HG02870 (cell line): Measurements from ENCODE around the gene HOXD1.

Experiments used
- ATAC-seq: cut with Tn5 transposase; IDR thresholded peaks from one replicate; pipeline ENCODE4 v1.9.1; 2021; ENCODE audit warnings: mild to moderate bottlenecking, moderate library complexity; ENCODE audit not compliant: unreplicated experiment

Gene HOXD1

DNA sequence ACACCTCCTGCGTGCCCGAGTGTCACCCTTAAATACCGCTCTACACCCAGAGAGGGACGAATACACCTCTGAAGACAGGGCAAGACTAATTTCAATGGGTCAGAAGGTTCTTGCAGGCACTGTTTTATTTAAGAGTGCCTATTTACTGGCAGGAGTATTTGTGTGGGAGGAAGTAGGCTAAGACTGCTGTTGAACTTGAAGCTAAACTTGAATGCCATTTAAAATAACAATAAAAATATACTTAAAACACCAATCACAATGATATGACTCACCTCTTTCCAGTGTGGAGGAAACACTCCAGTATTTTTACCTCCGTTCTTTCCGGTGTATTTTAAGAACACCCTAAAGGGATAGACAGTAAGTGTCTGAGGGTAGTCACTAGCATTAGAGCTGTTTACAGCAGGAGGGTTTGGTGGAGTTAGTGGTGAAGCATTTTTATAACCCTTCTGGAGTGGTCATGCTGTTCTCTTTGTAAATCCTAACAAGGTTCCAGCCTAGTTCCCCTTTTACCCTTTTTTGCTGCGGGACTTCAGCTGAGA, 9.6 kb upstream of the HOXD1 start:
- ATAC-seq, result no peak

DNA sequence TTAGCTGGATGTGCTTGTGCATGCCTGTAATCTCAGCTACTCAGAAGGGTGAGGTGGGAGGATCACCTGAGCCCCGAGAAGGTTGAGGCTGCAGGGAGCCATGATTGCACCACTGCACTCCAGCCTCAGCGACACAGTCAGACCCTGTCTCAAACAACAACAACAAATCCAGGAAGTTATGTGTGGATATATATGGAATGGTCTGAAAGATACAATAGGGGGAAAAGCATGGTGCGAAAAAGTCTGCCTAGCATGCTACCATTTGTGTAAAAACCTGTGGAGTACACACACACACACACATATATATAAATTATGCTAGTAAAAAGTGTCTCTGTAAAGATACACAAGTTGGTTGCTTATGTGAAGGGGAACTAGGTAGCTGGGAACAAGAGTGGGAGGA, 6.9 kb upstream of the HOXD1 start:
- no peak for ATAC-seq

DNA sequence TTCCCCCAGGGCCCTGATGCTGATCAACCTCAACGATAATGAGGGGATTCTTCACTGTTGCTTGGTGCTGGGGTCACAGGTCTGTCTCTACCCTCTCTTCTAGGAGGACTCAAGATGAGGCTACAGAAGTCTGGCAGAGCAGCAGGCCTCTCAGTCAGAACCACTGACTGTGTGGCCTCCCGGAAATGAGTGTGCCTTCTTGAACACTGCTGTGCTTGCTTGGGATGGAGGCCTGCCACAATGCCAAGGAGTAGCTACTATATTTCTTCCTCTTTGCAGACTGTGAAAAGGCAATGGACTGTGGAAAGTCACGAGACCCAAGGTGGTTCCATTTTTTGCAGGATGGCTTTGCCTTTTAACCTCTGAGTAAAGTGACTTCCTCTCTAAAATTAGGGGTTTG, 5.8 kb upstream of the HOXD1 start:
- no peak for ATAC-seq

DNA sequence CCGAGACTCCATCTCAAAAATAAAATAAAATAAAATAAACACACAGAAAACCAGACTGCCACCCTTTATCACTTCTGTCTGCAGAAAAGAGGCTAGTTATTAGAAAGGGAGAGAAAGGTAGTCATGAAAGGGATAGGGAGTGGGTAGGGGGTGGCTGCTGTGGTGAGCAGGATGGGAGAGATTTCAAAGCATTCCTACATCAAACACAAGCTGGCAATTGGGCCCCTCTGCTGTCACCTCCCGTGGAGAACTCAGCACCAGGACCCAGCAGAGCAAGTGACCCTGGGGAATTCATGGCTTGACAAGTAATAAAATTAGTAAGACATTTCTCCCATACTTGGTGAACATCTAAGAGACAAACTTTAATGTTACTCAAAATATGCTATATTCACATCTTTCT, 3.7 kb upstream of the HOXD1 start:
- ATAC-seq, result no peak

DNA sequence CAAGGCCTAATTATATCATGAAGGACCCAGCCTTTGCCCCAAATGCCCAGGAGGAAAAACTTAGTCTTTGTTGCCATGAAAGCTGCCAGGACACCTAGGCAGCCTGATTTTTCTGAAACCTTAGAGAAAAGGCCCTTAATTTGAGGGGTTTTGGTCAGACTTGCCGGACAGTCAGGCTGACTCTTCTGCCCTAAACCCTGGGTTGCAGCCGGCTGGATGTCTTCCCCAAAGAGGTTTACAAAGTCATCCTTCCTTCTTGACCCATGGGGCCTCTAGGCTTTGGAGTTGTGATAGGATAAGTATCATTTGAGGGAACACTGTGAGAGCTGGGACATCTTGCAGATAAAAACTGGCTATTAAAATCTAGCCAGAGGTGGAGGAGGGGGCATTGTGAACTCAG, 2.4 kb upstream of the HOXD1 start:
- ATAC-seq, result no peak

DNA sequence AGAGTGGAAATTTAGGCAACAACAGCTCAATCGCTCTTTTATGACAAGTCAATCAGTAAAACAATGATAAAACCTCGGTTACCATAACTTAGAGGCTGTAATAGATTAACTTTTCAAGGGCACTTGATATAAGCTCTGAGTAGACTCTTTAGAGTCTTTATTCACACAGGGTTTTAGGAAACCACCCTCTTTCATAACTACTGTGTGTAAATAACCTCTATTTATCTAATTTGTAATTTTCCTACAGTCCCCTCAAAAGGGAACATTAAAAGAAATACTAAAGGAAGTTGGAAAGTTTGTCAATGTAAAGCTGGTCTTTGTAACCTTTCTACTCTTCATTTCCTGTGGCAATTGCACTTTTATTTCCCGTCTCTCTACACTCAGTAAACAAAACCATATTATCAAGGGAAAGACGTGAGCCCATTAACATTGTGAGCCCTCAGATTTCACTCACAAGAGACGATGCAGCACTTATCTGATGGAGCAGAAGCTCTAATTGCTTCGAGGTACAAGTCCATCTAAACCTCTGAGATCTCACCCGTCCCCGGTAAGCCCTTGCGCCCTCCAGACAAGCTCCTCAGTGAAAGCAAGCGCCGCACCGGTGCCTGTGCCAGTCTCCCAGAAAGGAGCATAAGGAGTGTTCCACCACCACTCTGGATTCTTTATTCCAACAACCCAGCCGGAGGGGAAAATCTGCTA, 1.1 kb upstream of the HOXD1 start:
- ATAC-seq, result no peak

DNA sequence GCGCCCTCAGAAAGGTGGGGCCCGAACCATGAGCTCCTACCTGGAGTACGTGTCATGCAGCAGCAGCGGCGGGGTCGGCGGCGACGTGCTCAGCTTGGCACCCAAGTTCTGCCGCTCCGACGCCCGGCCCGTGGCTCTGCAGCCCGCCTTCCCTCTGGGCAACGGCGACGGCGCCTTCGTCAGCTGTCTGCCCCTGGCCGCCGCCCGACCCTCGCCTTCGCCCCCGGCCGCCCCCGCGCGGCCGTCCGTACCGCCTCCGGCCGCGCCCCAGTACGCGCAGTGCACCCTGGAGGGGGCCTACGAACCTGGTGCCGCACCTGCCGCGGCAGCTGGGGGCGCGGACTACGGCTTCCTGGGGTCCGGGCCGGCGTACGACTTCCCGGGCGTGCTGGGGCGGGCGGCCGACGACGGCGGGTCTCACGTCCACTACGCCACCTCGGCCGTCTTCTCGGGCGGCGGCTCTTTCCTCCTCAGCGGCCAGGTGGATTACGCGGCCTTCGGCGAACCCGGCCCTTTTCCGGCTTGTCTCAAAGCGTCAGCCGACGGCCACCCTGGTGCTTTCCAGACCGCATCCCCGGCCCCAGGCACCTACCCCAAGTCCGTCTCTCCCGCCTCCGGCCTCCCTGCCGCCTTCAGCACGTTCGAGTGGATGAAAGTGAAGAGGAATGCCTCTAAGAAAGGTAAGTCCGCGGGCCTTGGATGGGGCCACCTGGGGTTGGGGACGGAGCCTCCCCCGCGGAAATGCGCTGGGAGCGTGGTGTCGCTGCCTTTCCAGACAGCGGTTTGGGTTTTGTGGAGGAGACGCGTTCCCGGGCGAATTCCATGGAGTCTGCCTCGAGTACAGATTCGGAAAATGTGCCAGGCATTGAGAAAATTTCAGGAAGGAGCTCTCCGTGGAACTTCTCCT, 559 bp downstream of the HOXD1 start:
- no peak for ATAC-seq

DNA sequence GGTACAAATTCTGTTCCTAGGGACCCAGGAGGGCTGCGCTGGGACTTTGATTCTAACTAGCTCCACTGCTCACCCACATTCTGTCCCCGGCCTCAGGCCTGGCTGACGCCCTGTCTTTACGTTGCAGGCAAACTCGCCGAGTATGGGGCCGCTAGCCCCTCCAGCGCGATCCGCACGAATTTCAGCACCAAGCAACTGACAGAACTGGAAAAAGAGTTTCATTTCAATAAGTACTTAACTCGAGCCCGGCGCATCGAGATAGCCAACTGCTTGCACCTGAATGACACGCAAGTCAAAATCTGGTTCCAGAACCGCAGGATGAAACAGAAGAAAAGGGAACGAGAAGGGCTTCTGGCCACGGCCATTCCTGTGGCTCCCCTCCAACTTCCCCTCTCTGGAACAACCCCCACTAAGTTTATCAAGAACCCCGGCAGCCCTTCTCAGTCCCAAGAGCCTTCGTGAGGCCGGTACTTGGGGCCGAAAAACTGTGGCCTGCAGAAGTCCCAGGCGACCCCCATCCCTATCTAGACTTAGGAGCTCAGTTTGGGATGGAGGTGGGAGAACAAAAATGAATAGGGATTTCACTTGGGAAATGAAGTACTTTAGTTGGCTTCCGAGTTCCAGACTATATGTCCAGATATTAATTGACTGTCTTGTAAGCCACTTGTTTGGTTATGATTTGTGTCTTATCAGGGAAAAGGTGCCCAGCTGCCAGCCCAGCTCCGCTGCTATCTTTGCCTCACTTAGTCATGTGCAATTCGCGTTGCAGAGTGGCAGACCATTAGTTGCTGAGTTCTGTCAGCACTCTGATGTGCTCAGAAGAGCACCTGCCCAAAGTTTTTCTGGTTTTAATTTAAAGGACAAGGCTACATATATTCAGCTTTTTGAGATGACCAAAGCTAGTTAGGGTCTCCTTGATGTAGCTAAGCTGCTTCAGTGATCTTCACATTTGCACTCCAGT, 1.5 kb downstream of the HOXD1 start:
- no peak for ATAC-seq

DNA sequence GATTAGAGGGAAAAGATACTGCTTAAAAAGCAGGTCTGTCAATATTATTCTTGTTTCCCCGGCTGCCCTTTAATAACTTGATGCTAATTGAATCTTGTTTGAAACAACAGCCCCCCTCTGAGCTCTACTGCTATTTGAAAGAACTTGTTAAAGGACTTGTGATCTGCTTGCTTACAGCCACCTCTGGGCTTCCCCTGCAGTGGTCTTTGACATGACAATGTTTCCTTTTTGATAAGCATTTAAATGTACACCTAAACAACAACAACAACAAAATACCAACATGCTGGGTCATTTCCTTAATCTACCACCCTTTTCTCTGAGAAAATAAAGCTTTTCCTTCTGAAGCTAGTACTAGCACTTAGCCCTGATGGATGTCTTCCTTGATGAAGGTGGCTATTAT, 3.9 kb downstream of the HOXD1 start:
- ATAC-seq, result no peak

DNA sequence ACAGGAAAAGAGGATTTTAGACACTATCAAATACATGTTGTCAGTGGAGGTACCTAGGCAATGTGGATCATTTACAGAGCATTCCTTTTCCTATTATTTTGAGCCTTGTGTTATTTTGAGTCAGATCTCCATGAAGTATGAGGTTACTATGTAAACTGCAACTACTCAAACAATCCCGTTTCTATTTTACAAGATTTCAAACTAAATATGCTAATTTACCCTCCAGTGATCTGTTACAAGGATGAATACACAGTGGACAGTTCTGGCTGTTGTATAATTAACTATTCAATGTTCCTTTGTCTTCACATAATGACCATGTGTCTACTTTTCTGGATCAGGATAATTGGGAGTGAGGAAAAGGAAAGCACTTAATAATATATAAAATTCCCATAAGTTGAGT, 4.6 kb downstream of the HOXD1 start:
- ATAC-seq, result no peak

DNA sequence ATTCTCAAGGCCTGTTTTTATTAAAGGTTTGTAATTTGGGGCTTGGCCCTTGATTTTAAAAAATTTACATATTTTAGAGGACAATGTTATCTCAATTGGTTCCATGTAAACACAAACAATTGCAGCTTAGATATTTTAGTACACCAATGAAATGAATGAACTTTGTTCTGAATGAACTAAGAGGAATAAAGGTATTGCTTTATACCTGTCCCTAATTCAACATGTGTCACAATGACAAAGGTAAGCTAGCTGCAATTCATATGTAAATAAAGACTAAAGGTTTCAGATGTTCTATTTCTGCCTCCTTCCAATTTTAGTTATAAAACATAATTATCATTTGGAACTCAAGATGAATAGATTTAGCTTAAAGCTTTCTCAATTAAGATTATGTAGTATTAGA, 11.4 kb downstream of the HOXD1 start:
- no peak for ATAC-seq

DNA sequence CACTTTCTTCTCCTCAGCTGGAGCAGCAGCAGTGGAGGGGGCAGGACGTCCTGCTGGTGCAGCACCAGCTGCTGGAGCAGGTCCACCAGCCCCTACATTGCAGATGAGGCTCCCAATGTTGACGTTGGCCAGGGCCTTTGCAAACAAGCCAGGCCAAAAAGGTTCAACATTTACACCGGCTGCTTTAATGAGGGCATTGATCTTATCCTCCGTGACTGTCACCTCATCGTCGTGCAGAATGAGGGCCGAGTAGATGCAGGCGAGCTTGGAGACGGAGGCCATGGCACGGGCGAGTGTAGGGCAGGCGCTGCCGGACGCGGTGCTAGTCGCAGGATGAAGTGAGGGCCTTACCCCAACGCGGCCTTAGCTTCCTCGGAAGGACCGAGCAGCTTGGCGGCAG, 12.5 kb downstream of the HOXD1 start:
- ATAC-seq, result no peak

DNA sequence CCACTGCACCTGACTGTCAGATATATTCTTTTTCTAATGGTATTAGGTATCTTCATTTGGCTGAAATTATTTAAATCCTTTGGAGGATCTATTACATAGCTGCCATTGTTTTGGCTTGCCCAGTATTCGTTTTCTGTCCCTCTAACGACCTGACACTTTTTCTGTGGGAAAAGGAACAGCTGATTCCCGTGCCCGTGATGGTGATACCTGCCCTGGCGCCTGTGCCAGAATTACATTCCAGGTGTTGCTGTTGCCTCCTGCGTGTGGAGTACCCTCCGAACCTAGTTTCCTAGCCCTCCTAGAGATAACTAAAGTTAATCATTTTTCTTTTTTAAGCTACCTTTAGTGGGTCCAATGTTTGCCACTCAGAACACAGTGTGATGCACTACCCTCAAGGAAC, 14.0 kb downstream of the HOXD1 start:
- no peak for ATAC-seq

DNA sequence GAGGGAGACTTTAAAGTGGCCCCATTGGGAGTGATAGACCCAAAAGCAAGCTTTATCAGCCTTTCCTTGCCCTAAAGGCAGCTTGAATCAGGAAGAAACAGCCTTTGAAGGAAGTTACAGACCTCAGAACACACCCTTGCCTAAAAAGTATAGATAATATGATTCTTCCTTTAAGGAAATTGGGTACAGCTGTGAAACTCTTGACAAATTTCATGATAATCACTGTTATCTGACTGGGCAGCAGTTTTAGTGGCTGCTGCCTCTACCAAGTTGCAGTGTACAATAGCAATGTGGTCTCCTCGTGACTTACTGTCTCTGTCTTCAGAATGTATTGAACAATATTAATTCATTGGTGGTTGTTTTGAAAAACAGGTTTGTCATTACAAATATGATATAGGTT, 16.7 kb downstream of the HOXD1 start:
- ATAC-seq, result no peak

DNA sequence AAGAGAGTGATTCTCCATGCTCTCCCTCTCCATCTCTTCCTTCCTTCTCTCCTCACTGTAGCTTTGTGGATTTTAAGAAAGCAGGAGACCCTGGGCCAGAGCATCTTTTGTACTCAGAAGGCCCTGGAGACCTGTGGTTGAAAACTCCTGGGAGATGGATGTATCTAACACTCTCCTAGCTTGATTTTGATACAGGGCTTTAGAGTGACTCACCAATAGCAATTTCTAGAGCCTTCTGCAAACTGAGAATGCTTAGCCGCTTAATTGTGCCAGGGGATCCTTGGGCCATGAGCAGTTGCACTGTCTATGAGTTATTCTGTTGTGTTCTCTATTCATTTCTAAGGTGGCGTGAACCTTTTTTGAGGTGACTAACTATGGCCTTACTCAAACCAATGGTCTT, 17.7 kb downstream of the HOXD1 start:
- ATAC-seq, result no peak

DNA sequence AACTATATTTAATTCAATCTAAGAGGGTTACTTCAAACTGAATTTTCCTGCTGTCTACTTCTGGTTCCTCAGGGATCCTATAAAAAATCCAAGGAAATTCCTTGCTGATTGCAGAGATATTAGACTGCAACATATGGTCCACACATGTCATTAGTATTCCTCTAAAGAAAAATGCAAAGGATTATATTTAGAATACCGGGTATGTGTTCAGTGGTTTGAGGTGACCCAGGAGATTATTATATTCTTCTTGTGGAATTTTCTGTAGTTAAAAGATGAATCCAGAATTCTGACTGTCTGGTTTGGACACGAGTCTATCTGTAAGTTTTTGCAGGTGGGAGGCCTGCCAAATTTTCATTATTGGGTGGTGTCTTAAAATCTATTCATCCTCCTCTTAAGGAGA, 18.2 kb downstream of the HOXD1 start:
- no peak for ATAC-seq

DNA sequence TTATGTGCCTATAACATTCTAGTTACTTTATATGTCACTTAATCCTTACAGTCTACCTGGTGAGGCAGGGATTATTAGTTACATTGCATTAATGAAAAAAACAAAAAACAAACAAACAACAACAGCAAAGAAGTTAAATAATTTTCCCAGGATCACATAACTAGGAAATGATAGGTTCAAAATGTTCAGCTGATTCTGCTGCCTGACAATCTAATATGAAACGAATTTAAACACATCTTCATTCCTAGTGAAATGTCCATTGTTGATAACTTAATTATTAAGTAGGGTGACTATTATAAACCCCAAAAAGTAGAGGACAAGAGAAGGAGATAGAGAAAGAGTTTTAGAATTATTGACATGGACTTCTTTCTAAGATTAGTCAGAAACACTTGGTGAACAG, 22.6 kb downstream of the HOXD1 start:
- ATAC-seq, result no peak

DNA sequence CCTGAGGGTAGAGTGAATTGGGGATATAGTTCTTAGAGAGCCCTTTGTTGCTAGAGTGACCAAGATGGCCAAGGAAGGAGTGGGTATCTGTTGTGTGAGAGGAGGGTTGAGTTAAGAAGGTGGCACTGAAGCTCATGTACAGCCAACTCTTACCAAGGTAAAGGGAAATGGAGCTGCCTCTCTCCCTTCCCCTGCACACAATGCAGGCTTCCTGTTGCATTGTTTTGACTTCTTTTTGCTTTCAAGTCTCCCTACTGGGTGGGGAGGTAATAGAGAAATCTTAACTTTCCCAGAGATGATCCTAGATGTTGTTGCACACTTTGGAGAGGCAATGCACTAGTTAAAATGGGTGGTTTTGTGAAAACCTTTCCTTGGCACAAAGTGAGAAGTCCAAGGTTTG, 23.8 kb downstream of the HOXD1 start:
- ATAC-seq, result no peak

DNA sequence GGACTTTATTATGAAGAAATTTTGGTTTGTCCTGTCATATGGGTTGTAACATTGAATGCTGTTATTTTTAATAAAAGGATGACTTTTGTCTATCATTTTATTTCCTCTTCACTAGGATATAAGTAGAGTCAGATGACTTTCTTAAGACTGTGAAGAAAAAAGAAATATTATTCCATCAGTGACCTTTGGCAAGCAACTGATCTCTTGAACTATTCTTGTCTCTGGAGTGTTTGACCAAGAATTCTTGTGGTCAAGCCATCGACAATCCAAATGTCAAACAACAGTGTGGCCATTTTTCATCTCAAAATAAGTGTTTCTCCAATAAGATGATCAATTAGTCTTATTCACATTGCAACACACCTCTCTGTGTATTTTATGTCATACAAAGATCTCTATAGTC, 24.9 kb downstream of the HOXD1 start:
- ATAC-seq, result no peak

DNA sequence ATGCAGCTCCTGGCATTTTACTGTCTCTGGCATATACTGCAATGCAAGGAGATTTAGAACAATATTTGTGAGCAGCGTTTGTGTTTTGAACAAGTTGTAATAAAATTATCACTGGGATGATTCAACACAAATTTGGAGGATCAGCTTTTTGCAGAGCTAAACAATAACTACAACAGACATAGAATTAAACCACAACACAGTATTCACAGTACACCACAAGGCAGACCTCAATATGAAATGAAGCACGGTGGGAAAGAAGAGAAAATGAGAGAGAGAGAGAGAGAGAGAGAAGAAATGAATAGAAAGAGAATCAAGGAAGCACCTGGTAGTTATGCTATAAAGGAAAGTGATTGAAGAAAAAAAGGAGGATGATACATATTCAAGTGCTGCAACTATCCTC, 39.4 kb downstream of the HOXD1 start:
- no peak for ATAC-seq

DNA sequence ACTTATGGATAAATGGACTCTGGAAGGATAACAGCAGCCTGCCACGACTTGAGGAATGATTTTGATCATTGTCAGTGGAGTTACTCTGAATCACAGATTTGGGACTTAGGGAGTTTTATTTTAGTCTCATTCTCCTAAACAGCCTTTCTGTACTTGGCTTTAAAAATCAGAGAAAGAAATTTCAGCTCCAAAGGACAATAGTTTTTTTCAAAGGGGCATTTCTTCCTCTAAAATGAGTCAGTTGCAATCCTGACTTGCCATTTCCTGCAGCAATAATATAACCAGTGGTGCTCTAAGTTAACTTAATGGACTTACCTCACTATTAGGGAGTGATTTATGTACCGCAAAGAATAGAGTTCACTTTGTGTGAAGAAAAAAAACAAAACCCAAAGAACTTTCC, 45.7 kb downstream of the HOXD1 start:
- no peak for ATAC-seq
